SK-N-SH (cell line): ENCODE measurements around the gene C16orf92. TPM values are rescaled to one million over a fixed set of nuclear protein-coding genes. Genes with fewer than 3 reads are reported as not detected.

Source experiments
- CTCF ChIA-PET: fragments of 300-600, 350-600 bp; formaldehyde crosslinking; extraction: SDS; loops from one replicate; lab custom pipeline; 2021; lab: Yijun Ruan, JAX
- POLR2A ChIA-PET: fragments of 350-600 bp; sonication (Branson Sonifier 250); formaldehyde crosslinking; extraction: SDS; loops from one replicate; lab custom pipeline; 2020; ENCODE audit warnings: antibody characterized with exemption, inconsistent platforms; lab: Yijun Ruan, JAX
- DNase-seq: peaks from one replicate; pipeline ENCODE4 v3.0.0; 2012
- H2AFZ ChIP-seq: fragments of 200-600 bp; sonication (generic); 2 replicates; pipeline ENCODE4 v1.8.1; 2016; ENCODE audit warnings: antibody characterized with exemption, mild to moderate bottlenecking, low read depth
- H3F3A ChIP-seq: fragments of 200-600 bp; sonication (generic); replicated peaks from 2 replicates; pipeline ENCODE3; 2016; ENCODE audit warnings: antibody characterized with exemption, mild to moderate bottlenecking; ENCODE audit not compliant: insufficient read depth
- H3K27ac ChIP-seq, 2 experiments: fragments of 200-500 bp in 1 of 2; fragments of 200-600 bp in 1 of 2; sonication (Bioruptor generic) in 1 of 2; sonication (generic), shearing (Covaris generic) in 1 of 2; 2 replicates each; pipeline versions ENCODE4 v1.5.1 to v1.6.1; 2014 to 2016; ENCODE audit warnings: low read depth in 2 of 2, inconsistent platforms in 1 of 2, low read length in 1 of 2, mild to moderate bottlenecking in 1 of 2, mixed read lengths in 1 of 2
- H3K27me3 ChIP-seq: fragments of 200-600 bp; sonication (generic), shearing (Covaris generic); 2 replicates; pipeline ENCODE4 v1.6.1; 2016; ENCODE audit warnings: mixed run types; ENCODE audit not compliant: insufficient read depth
- H3K36me3 ChIP-seq, 2 experiments: fragments of 200-500 bp in 1 of 2; fragments of 200-600 bp in 1 of 2; sonication (Bioruptor generic) in 1 of 2; sonication (generic) in 1 of 2; replicated peaks in 1 of 2; 2 replicates each; pipeline versions ENCODE3 to v1.5.1; 2014 to 2016; ENCODE audit warnings: low read length in 1 of 2, mild to moderate bottlenecking in 1 of 2; ENCODE audit not compliant: insufficient read depth in 2 of 2, control insufficient read depth in 1 of 2
- H3K4me1 ChIP-seq, 2 experiments: fragments of 200-500 bp in 1 of 2; fragments of 200-600 bp in 1 of 2; sonication (Bioruptor generic) in 1 of 2; sonication (generic), shearing (Covaris generic) in 1 of 2; 2 replicates each; pipeline versions ENCODE4 v1.5.1 to v1.6.1; 2014 to 2016; ENCODE audit warnings: low read depth in 1 of 2, low read length in 1 of 2, mixed run types in 1 of 2; ENCODE audit not compliant: insufficient read depth in 2 of 2, control insufficient read depth in 1 of 2
- H3K4me2 ChIP-seq: fragments of 200-600 bp; sonication (generic), shearing (Covaris generic); 2 replicates; pipeline ENCODE4 v1.6.1; 2017; ENCODE audit warnings: mixed run types
- H3K4me3 ChIP-seq, 2 experiments: fragments of 200-500 bp in 1 of 2; fragments of 200-600 bp in 1 of 2; sonication (Bioruptor generic) in 1 of 2; sonication (generic), shearing (Covaris generic) in 1 of 2; 2 replicates each; pipeline versions ENCODE4 v1.5.1 to v1.8.1; 2014 to 2016; ENCODE audit warnings: low read depth in 2 of 2, inconsistent platforms in 1 of 2, low read length in 1 of 2, mild to moderate bottlenecking in 1 of 2, mixed read lengths in 1 of 2, moderate library complexity in 1 of 2
- H3K79me2 ChIP-seq: fragments of 200-600 bp; sonication (generic); 2 replicates; pipeline ENCODE4 v1.8.1; 2017; ENCODE audit warnings: mild to moderate bottlenecking; ENCODE audit not compliant: insufficient read depth
- H3K9ac ChIP-seq: fragments of 200-600 bp; sonication (generic); 2 replicates; pipeline ENCODE4 v1.6.1; 2017; ENCODE audit warnings: mixed run types
- H3K9me2 ChIP-seq: fragments of 200-600 bp; sonication (generic); 2 replicates; pipeline ENCODE4 v1.6.1; 2017; ENCODE audit warnings: mixed run types
- H3K9me3 ChIP-seq: fragments of 200-600 bp; sonication (generic); 2 replicates; pipeline ENCODE4 v1.6.1; 2017; ENCODE audit warnings: mixed run types, mild to moderate bottlenecking, moderate library complexity
- H4K20me1 ChIP-seq: fragments of 200-600 bp; sonication (generic); 2 replicates; pipeline ENCODE4 v1.6.1; 2017; ENCODE audit warnings: mild to moderate bottlenecking, mixed run types; ENCODE audit not compliant: insufficient read depth
- CHD2 ChIP-seq: fragments of 150-350 bp; IDR thresholded peaks from 2 replicates; pipeline ENCODE4 v1.6.1; 2018; ENCODE audit warnings: low read length; ENCODE audit not compliant: partially characterized antibody
- GATA2 ChIP-seq: sonication (generic); formaldehyde crosslinking; IDR thresholded peaks from 2 replicates; pipeline ENCODE4 v1.5.0; 2020; ENCODE audit warnings: mild to moderate bottlenecking, missing genetic modification reagents
- NRF1 ChIP-seq: IDR thresholded peaks from 2 replicates; pipeline ENCODE4 v1.6.1; 2012; ENCODE audit warnings: low read depth, mild to moderate bottlenecking, low read length
- POLR2AphosphoS5 ChIP-seq: IDR thresholded peaks from 2 replicates; pipeline ENCODE4 v1.6.1; 2012; ENCODE audit warnings: low read depth, low read length
- RAD21 ChIP-seq: IDR thresholded peaks from 2 replicates; pipeline ENCODE4 v1.6.1; 2012; ENCODE audit warnings: mild to moderate bottlenecking, low read length
- RFX5 ChIP-seq: IDR thresholded peaks from 2 replicates; pipeline ENCODE4 v1.6.1; 2012; ENCODE audit warnings: mild to moderate bottlenecking, improper control_type of control experiment, low read length
- SIN3A ChIP-seq: IDR thresholded peaks from 2 replicates; pipeline ENCODE4 v1.6.1; 2012; ENCODE audit warnings: low read depth, mild to moderate bottlenecking, low read length, moderate library complexity, borderline replicate concordance
- TAF1 ChIP-seq: IDR thresholded peaks from 2 replicates; pipeline ENCODE4 v1.6.1; 2012; ENCODE audit warnings: low read depth, mild to moderate bottlenecking, low read length, moderate library complexity, borderline replicate concordance
- TCF12 ChIP-seq: IDR thresholded peaks from 2 replicates; pipeline ENCODE4 v1.4.0; 2012
- YY1 ChIP-seq: IDR thresholded peaks from 2 replicates; pipeline ENCODE4 v1.4.0; 2012; ENCODE audit warnings: low read depth, mild to moderate bottlenecking
- WGBS: methylation state at CpG from one replicate; pipeline ENCODE4 v1.1.6; 2017; ENCODE audit warnings: low lambda C conversion rate; 5-methylcytosine and 5-hydroxymethylcytosine counted together
- polyA plus RNA-seq, 3 experiments: library from polyadenylated mRNA; depleted of rRNA; stranded (reverse); fragments of >200 nt; gene quantifications; 2 replicates each; pipeline ENCODE4 v1.2.3, GENCODE V29; 2012

The C16orf92 gene
- polyA plus RNA-seq, 1 of the 3 experiments (the other 2 are of a cell fraction), result not detected

DNA sequence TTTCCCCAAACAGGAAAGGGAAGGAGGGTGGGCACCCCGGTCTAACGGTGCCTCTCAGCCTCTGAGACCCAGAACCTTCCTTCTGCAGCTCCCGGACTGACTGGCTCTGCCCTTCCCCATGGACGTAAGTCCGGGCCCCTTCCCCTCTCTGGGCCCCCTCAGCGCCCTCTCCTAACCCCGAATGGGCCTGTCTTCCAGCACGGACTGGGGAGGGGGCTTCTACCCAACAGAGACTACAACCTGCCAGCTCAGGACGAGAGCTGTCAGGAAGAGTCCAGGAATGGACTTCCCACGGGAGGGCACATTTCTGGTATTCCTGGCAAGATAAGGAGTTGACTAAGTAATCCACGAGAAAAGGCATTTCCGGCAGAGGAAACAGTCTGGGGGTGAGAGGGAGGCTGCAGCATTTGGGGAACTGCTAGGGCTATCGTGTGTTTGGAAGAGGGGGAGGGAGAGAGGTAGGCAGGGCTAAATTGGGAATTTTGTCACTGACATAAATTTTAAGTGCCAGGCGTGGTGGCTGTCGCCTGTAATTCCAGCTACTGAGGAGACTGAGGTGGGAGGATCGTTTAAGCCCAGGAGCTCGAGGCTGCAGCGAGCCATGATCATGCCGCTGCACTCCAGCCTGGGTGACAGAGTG is 30.5 kb downstream of the C16orf92 start:
- CTCF ChIA-PET, result interaction anchor here (0.9 to 4.6 kb wide), 8 partner anchors 10 to 237 kb away, joined by 3 to 24 read pairs (median 4); partner anchors contain the start of genes TBX6 and TLCD3B
- peak overlapping the region; percentile 92 for H3K9ac ChIP-seq
- peak overlapping the region; percentile 68 to 97 for H3K4me3 ChIP-seq
- TF ChIP-seq SIN3A (0 out of 2 replicates have a peak, but pooled peaks have one; percentile 40), TAF1 (no peak)
- peak overlapping the region; percentile 97 for H3K4me2 ChIP-seq
- no peak for DNase-seq
- no peaks in the 10 kb centered on the region for H3K27me3 ChIP-seq
- H4K20me1 ChIP-seq, result no peaks in the 10 kb centered on the region
- H3K27ac ChIP-seq, result peak overlapping the region; percentile 58 to 70; a peak in 2 of 4 replicates
- H3K79me2 ChIP-seq, result peaks cover 36% of the 10 kb centered on the region; the same call in 1 of the 2 replicates
- POLR2A ChIA-PET, result interaction anchor here (1.0 to 2.6 kb wide), 5 partner anchors 10 to 39 kb away, joined by 4 to 19 read pairs (median 7); partner anchors contain the start of genes ALDOA and TBX6
- H3K4me1 ChIP-seq, result peaks cover 5% of the 10 kb centered on the region in 2 experiments; a peak in 2 of 4 replicates
- peaks cover 0 to 5% of the 10 kb centered on the region in 2 experiments for H3K36me3 ChIP-seq
- 5% methylated on average over 19 of the region's 19 CpGs for WGBS
- peaks cover 22% of the 10 kb centered on the region for H3F3A ChIP-seq
- no peaks in the 10 kb centered on the region for H3K9me2 ChIP-seq
- H3K9me3 ChIP-seq, result no peaks in the 10 kb centered on the region
- peak overlapping the region; percentile 83 for H2AFZ ChIP-seq

GRCh38 chr16:30054451-30054850 is 31.5 kb downstream of the C16orf92 start:
- WGBS, result 91% methylated on average over 8 of the region's 8 CpGs
- no peak overlapping the region for H3K9ac ChIP-seq
- peaks cover 22% of the 10 kb centered on the region for H3F3A ChIP-seq
- H3K9me3 ChIP-seq, result no peaks in the 10 kb centered on the region
- no peaks in the 10 kb centered on the region for H3K9me2 ChIP-seq
- peak overlapping the region; percentile 47; the same call in 1 of the 2 replicates for H3K4me2 ChIP-seq
- H2AFZ ChIP-seq, result no peak overlapping the region
- ChIA-PET CTCF (interaction anchor here (1.1 to 4.6 kb wide), 7 partner anchors 9 to 40 kb away, joined by 4 to 24 read pairs (median 12); partner anchors contain the start of genes TBX6 and TLCD3B), POLR2A (interaction anchor here (1.4 to 2.6 kb wide), 2 partner anchors 11 kb away, joined by 4 to 19 read pairs; partner anchors contain the start of gene ALDOA)
- peaks cover 5% of the 10 kb centered on the region in 2 experiments; a peak in 2 of 4 replicates for H3K4me1 ChIP-seq
- no peaks in the 10 kb centered on the region for H3K27me3 ChIP-seq
- peaks cover 36% of the 10 kb centered on the region; the same call in 1 of the 2 replicates for H3K79me2 ChIP-seq
- no peak for DNase-seq
- peaks cover 0 to 5% of the 10 kb centered on the region in 2 experiments for H3K36me3 ChIP-seq
- TF ChIP-seq TCF12 (no peak), RFX5 (no peak), RAD21 (no peak), NRF1 (no peak), POLR2AphosphoS5 (no peak), YY1 (no peak), CHD2 (no peak), GATA2 (no peak)
- TF ChIP-seq, all 33 proteins: peak for 0
- Histone ChIP-seq H3K27ac (peak overlapping the region in 1 of 2 experiments; percentile 15; a peak in 1 of 4 replicates), H4K20me1 (no peaks in the 10 kb centered on the region), H3K4me3 (peak overlapping the region in 1 of 2 experiments; percentile 16; a peak in 1 of 4 replicates)
